ENCODE data around the gene CNOT6. TPM values are rescaled to one million over a fixed set of nuclear protein-coding genes. Genes with fewer than 3 reads are reported as not detected.

CNOT6 gene
- total RNA-seq, 1 experiment from 2014 or later, result 10.6 TPM

DNA sequence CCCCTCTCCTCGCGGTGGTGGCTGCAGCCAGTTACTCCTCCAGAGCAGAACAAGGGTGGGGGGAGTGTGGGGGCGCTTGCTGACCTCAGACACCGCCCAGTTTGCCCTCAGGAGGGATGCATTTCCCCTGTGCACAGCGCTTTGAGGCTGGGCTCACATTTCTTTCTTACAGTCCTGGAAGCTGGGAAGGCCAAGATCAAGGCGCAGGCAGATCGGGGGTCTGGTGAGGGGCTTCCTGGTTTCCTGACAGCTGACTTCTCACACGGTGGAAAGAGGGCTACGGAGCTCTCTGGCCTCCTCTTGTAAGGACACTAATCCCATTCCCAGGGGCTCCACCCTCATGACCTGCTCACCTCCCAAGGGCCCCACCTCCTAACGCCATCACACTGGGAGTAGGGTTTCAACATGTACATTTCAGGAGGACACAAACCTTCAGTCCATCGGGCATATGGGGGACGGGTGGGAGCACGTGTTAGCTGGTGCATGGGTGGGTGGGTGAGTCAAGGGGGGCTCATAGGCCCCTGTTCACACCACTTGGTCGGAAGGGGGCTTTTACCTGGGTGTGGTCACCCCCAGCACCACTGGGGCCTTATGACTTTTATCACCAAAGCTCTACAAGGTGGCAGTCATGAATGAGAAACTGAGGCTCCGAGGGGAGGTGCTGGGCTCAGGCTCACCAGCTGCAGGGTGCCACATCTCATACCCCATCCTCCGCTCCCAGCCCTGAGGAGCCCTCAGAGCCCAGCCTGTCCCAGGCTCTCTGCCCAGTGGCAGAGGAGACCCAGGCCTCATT is 104.8 kb downstream of the CNOT6 start:
- no peak for ATAC-seq
- no peak overlapping the region for H3K27ac ChIP-seq (ENCODE audit: low read length)
- DNase-seq, result no peak
- H3K4me2 ChIP-seq (ENCODE audit: low read length), result no peak overlapping the region
- intact Hi-C loops (cut with micrococcal nuclease), result no loop called here
- no peaks in the 10 kb centered on the region for H3K27me3 ChIP-seq (ENCODE audit: low read length)
- H3K79me2 ChIP-seq (ENCODE audit: low read length), result no peaks in the 10 kb centered on the region
- TF ChIP-seq EZH2 (IDR thresholded peaks at IDR 0.05; ENCODE audit: low read length, unreplicated experiment) (no peak), EZH2phosphoT487 (IDR thresholded peaks at IDR 0.05; ENCODE audit: borderline replicate concordance, low read length) (no peak), CTCF (conservative IDR thresholded peaks at IDR 0.05; ENCODE audit: low read depth, low read length) (no peak)
- H3K9me2 ChIP-seq (replicated peaks; ENCODE audit: low read length), result no peaks in the 10 kb centered on the region
- no peaks in the 10 kb centered on the region for H3F3A ChIP-seq (ENCODE audit: low read length, unreplicated experiment)
- no peak overlapping the region for H2AFZ ChIP-seq (ENCODE audit: low read length)
- no peak overlapping the region for H3K4me3 ChIP-seq (ENCODE audit: low read length)
- H3K36me3 ChIP-seq (ENCODE audit: low read depth, low read length), result no peaks in the 10 kb centered on the region
- ChIA-PET CTCF (no interaction called here), POLR2A (ENCODE audit: unreplicated experiment) (no interaction called here)
- BruUV-seq (replicated peaks), result no TSS peak
- H3K9ac ChIP-seq (ENCODE audit: low read length), result no peak overlapping the region
- H3K4me1 ChIP-seq (ENCODE audit: insufficient read depth, low read length), result no peaks in the 10 kb centered on the region
- H3K9me3 ChIP-seq (ENCODE audit: low read length), result no peaks in the 10 kb centered on the region
- H4K20me1 ChIP-seq (ENCODE audit: low read length), result no peaks in the 10 kb centered on the region

DNA sequence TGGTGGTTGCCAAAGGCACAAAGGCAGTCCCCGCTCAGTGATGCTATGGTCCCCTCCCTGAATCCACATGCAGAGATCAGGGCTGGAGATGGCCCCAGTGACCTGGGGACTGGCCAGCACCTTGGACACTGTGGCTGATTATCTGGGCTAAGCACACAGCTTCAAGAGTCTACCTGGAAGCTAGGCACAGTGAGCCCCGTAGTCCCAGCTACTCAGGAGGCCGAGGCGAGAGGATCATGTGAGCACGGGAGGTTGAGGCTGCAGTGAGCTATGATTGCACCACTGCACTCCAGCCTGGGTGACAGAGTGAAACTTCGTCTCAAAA is 105.4 kb downstream of the CNOT6 start:
- Histone ChIP-seq H3F3A (ENCODE audit: low read length, unreplicated experiment) (no peaks in the 10 kb centered on the region), H3K9me3 (ENCODE audit: low read length) (no peaks in the 10 kb centered on the region), H3K4me2 (ENCODE audit: low read length) (no peak overlapping the region), H4K20me1 (ENCODE audit: low read length) (no peaks in the 10 kb centered on the region), H2AFZ (ENCODE audit: low read length) (no peak overlapping the region), H3K4me1 (ENCODE audit: insufficient read depth, low read length) (no peaks in the 10 kb centered on the region), H3K27me3 (ENCODE audit: low read length) (no peaks in the 10 kb centered on the region), H3K27ac (ENCODE audit: low read length) (no peak overlapping the region), H3K4me3 (ENCODE audit: low read length) (no peak overlapping the region), H3K9me2 (replicated peaks; ENCODE audit: low read length) (no peaks in the 10 kb centered on the region), H3K9ac (ENCODE audit: low read length) (no peak overlapping the region), H3K79me2 (ENCODE audit: low read length) (no peaks in the 10 kb centered on the region), H3K36me3 (ENCODE audit: low read depth, low read length) (no peaks in the 10 kb centered on the region)
- CTCF ChIA-PET, result no interaction called here
- intact Hi-C loops (cut with micrococcal nuclease), result no loop called here
- no peak for TF ChIP-seq EZH2 (IDR thresholded peaks at IDR 0.05; ENCODE audit: low read length, unreplicated experiment)
- TF ChIP-seq CTCF (conservative IDR thresholded peaks at IDR 0.05; ENCODE audit: low read depth, low read length), result no peak
- no peak for TF ChIP-seq EZH2phosphoT487 (IDR thresholded peaks at IDR 0.05; ENCODE audit: borderline replicate concordance, low read length)
- POLR2A ChIA-PET (ENCODE audit: unreplicated experiment), result no interaction called here
- DNase-seq (no peak), ATAC-seq (no peak)
- BruUV-seq (replicated peaks), result no TSS peak

DNA sequence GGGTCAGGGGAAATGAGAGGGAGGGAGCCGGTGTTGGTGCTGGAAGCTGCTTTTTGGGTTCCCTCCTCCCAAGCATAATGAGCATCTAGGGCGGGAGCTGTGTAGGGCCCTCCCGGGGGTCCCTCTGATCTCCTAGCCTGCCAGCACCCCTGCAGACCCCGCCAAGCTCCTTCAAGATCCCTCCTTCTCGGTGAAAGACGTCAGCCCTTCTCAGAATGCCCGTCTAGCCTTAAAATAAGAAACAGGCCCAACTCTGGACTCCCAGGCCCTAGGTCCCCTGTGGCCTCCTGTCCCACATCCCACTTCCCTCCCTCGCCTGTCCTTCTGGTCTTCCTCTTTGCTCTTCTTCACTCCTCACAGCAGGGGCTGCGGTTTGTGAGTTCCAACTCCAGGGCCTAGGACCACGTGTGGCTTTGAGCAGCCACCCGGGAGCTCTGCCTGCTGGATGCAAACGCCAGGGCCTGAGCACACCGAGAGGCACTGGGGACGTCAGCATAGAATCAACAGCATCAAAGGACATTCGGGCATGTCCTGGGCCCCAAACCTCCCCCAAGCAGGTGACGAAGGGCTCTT is 105.9 kb downstream of the CNOT6 start:
- H3K4me3 ChIP-seq (ENCODE audit: low read length), result no peak overlapping the region
- H4K20me1 ChIP-seq (ENCODE audit: low read length), result no peaks in the 10 kb centered on the region
- no TSS peak for BruUV-seq (replicated peaks)
- ChIA-PET CTCF (no interaction called here), POLR2A (ENCODE audit: unreplicated experiment) (no interaction called here)
- H3K9me3 ChIP-seq (ENCODE audit: low read length), result no peaks in the 10 kb centered on the region
- no peak for ATAC-seq
- no peak for DNase-seq
- H3K36me3 ChIP-seq (ENCODE audit: low read depth, low read length), result no peaks in the 10 kb centered on the region
- no peaks in the 10 kb centered on the region for H3K79me2 ChIP-seq (ENCODE audit: low read length)
- no peaks in the 10 kb centered on the region for H3K9me2 ChIP-seq (replicated peaks; ENCODE audit: low read length)
- intact Hi-C loops (cut with micrococcal nuclease), result loop anchor here (10.0 kb wide), 1 partner anchor 105 kb away; the partner anchor contains the start of gene CNOT6
- H3K27me3 ChIP-seq (ENCODE audit: low read length), result no peaks in the 10 kb centered on the region
- H3K4me1 ChIP-seq (ENCODE audit: insufficient read depth, low read length), result no peaks in the 10 kb centered on the region
- no peak overlapping the region for H3K27ac ChIP-seq (ENCODE audit: low read length)
- no peak overlapping the region for H2AFZ ChIP-seq (ENCODE audit: low read length)
- no peaks in the 10 kb centered on the region for H3F3A ChIP-seq (ENCODE audit: low read length, unreplicated experiment)
- H3K9ac ChIP-seq (ENCODE audit: low read length), result no peak overlapping the region
- no peak overlapping the region for H3K4me2 ChIP-seq (ENCODE audit: low read length)
- TF ChIP-seq CTCF (conservative IDR thresholded peaks at IDR 0.05; ENCODE audit: low read depth, low read length), result no peak
- TF ChIP-seq EZH2 (IDR thresholded peaks at IDR 0.05; ENCODE audit: low read length, unreplicated experiment), result no peak
- TF ChIP-seq EZH2phosphoT487 (IDR thresholded peaks at IDR 0.05; ENCODE audit: borderline replicate concordance, low read length), result no peak

Data from PC-3 (cell line).